ENCODE results near the gene KLHDC1.
"Not testable (repeated sequence)": the region's sequence is repeated elsewhere in the genome, so short reads cannot be mapped to it uniquely, and the experiment has no call there.

Gene KLHDC1

GRCh38 chr14:49692811-49693734 is at the start of gene KLHDC1:
KLHDC1 (plus strand) TSS chr14:49693120; CDS start chr14:49693195, 75 bp downstream.
- peak; percentile 67 for DNase-seq

GRCh38 chr14:49653508-49653907 is 39.4 kb upstream of the KLHDC1 start:
- no peak for DNase-seq

- DNase-seq = no peak
Measured at GRCh38 chr14:49654511-49654910, 38.4 kb upstream of the KLHDC1 start.

GRCh38 chr14:49657500-49657899 is 35.4 kb upstream of the KLHDC1 start:
- DNase-seq = not testable (repeated sequence)

- no peak for DNase-seq
Measured at GRCh38 chr14:49659526-49660455, 33.1 kb upstream of the KLHDC1 start.

GRCh38 chr14:49670475-49670874 is 22.4 kb upstream of the KLHDC1 start:
- no peak for DNase-seq

- DNase-seq = no peak
Measured at GRCh38 chr14:49673586-49673985, 19.3 kb upstream of the KLHDC1 start.

- DNase-seq = no peak
Measured at GRCh38 chr14:49677643-49678042, 15.3 kb upstream of the KLHDC1 start.

GRCh38 chr14:49679271-49679670 is 13.6 kb upstream of the KLHDC1 start:
- no peak for DNase-seq

- no peak for DNase-seq
Measured at GRCh38 chr14:49686425-49686824, 6.5 kb upstream of the KLHDC1 start.

GRCh38 chr14:49687942-49688700 is 4.8 kb upstream of the KLHDC1 start, which contains the start of gene POLE2:
POLE2 (minus strand) TSS chr14:49688214; CDS start chr14:49688203, 11 bp downstream.
- DNase-seq = peak; percentile 80

GRCh38 chr14:49688701-49689030 is 4.3 kb upstream of the KLHDC1 start:
- no peak for DNase-seq

- no peak for DNase-seq
Measured at GRCh38 chr14:49691031-49691430, 1.9 kb upstream of the KLHDC1 start.

GRCh38 chr14:49692193-49692757 is 645 bp upstream of the KLHDC1 start:
- no peak for DNase-seq

GRCh38 chr14:49693735-49694124 is 810 bp downstream of the KLHDC1 start:
- not testable (repeated sequence) for DNase-seq

- no peak for DNase-seq
Measured at GRCh38 chr14:49702725-49703124, 9.8 kb downstream of the KLHDC1 start.

GRCh38 chr14:49703965-49704364 is 11.0 kb downstream of the KLHDC1 start:
- no peak for DNase-seq

- not testable (repeated sequence) for DNase-seq
Measured at GRCh38 chr14:49704471-49704870, 11.6 kb downstream of the KLHDC1 start.

- not testable (repeated sequence) for DNase-seq
Measured at GRCh38 chr14:49710993-49711392, 18.1 kb downstream of the KLHDC1 start.

GRCh38 chr14:49720744-49721143 is 27.8 kb downstream of the KLHDC1 start:
- no peak for DNase-seq

GRCh38 chr14:49721733-49722435 is 29.0 kb downstream of the KLHDC1 start:
- DNase-seq = not testable (repeated sequence)

- DNase-seq = no peak
Measured at GRCh38 chr14:49727171-49727570, 34.3 kb downstream of the KLHDC1 start.

Measured in NCI-H345 (cell line).